Measurements from ENCODE around the gene BMPR1B. TPM values are rescaled to one million over a fixed set of nuclear protein-coding genes. Genes with fewer than 3 reads are reported as not detected.

The BMPR1B gene
- total and polyA plus RNA-seq, 2 of the 4 experiments (the other 2 are of a cell fraction) = 0.24 to 0.90 TPM

GRCh38 chr4:94940520-94940908, 182.8 kb downstream of the BMPR1B start:
- H3K4ac ChIP-seq (ENCODE audit: low read depth, low read length) = no peak overlapping the region
- no peak overlapping the region for H2AK9ac ChIP-seq (replicated peaks; ENCODE audit: low read depth, low read length, poor library complexity)
- no peak overlapping the region for H3K23ac ChIP-seq (ENCODE audit: low read depth, low read length)
- in situ Hi-C loops (cut with MboI; ENCODE audit: low sequenced_read_pairs) = no loop called here
- H3K4me1 ChIP-seq (ENCODE audit: control insufficient read depth, insufficient read depth, low read length) = peaks cover 2% of the 10 kb centered on the region
- H3K9me1 ChIP-seq (ENCODE audit: insufficient read depth, low read length) = no peaks in the 10 kb centered on the region; the same call in 1 of the 2 replicates
- no peaks in the 10 kb centered on the region for H3K27me3 ChIP-seq (ENCODE audit: control insufficient read depth, insufficient read depth, low read length)
- H2AFZ ChIP-seq (replicated peaks; ENCODE audit: low read length, poor library complexity) = no peak overlapping the region
- H3K56ac ChIP-seq (ENCODE audit: extremely low read depth, insufficient read depth, low read length) = no peak overlapping the region
- H2BK20ac ChIP-seq (ENCODE audit: low read depth, low read length) = no peak overlapping the region
- ChIA-PET POLR2A (ENCODE audit: unreplicated experiment) (no interaction called here), CTCF (no interaction called here)
- no peak overlapping the region for H2BK5ac ChIP-seq (ENCODE audit: low read depth, low read length, poor library complexity, severe bottlenecking)
- H3K4me2 ChIP-seq (ENCODE audit: low read depth, low read length) = no peak overlapping the region
- ATAC-seq (ENCODE audit: low read depth) (no peak), DNase-seq (no peak)
- H2AK5ac ChIP-seq (ENCODE audit: low read depth, low read length) = no peak overlapping the region
- no peaks in the 10 kb centered on the region for H3K79me1 ChIP-seq (ENCODE audit: low read depth in 1 of 2, low read length in 2 of 2)
- no peak overlapping the region for H3K18ac ChIP-seq (ENCODE audit: low read depth, low read length)
- dilution Hi-C loops (cut with HindIII; ENCODE audit: low sequenced_read_pairs, unreplicated experiment) = no loop called here
- H3K4me3 ChIP-seq (ENCODE audit: insufficient read depth, low read depth, low read length) = no peak overlapping the region
- no peak overlapping the region for H2BK15ac ChIP-seq (ENCODE audit: low read depth, low read length)
- no peak overlapping the region for H3K9ac ChIP-seq (ENCODE audit: low read depth, low read length)
- no peaks in the 10 kb centered on the region for H3K36me3 ChIP-seq (ENCODE audit: control insufficient read depth, insufficient read depth, low read length)
- H3K14ac ChIP-seq (replicated peaks; ENCODE audit: low read depth, low read length) = no peak overlapping the region
- TF ChIP-seq BHLHE40 (IDR thresholded peaks at IDR 0.05; ENCODE audit: low read depth, low read length) = no peak
- no peak for TF ChIP-seq POLR2A (IDR thresholded peaks at IDR 0.05; ENCODE audit: low read depth, low read length)
- no peak for TF ChIP-seq FOS (IDR thresholded peaks at IDR 0.05; ENCODE audit: low read depth, low read length)
- H3K9me3 ChIP-seq (ENCODE audit: control insufficient read depth, insufficient read depth, low read length) = no peaks in the 10 kb centered on the region
- no peak overlapping the region for H4K8ac ChIP-seq (ENCODE audit: low read depth in 2 of 2, low read length in 2 of 2)
- H4K20me1 ChIP-seq (ENCODE audit: insufficient read depth, low read length) = no peaks in the 10 kb centered on the region
- no peak overlapping the region for H3K27ac ChIP-seq (ENCODE audit: insufficient read depth, low read length)
- no TSS peak for BruUV-seq (replicated peaks)
- no CpG with 5 or more reads among the region's 5 CpGs for WGBS, 2 experiments (ENCODE audit: extremely low coverage in 2 of 2, insufficient read length in 1 of 2)
- H2BK120ac ChIP-seq (ENCODE audit: low read depth, low read length) = no peak overlapping the region
- intact Hi-C loops (cut with micrococcal nuclease) = no loop called here
- H4K5ac ChIP-seq (ENCODE audit: low read depth, low read length) = no peak overlapping the region
- H4K91ac ChIP-seq (ENCODE audit: insufficient read depth, low read depth, low read length) = no peak overlapping the region

Data from IMR-90 (cell line).